Right lobe of liver (tissue), 6 donors: ENCODE data around the gene ENTPD3. TPM values are rescaled to one million over a fixed set of nuclear protein-coding genes. Genes with fewer than 3 reads are reported as not detected.

Experiments
- ATAC-seq, 4 donors: fragments of 200-7000 bp; cut with Tn5 transposase; one replicate each; pipeline ENCODE4 v1.9.1; 2020; ENCODE audit warnings: mild to moderate bottlenecking in 4 of 4, moderate library complexity in 4 of 4
- DNase-seq, 3 donors: peaks; one replicate each; pipeline ENCODE4 v3.0.0-alpha.2; 2020
- H3K27ac ChIP-seq, 3 donors: fragments of 200-600 bp; one replicate each; pipeline ENCODE4 v1.8.0; 2022
- H3K27me3 ChIP-seq, 2 donors: fragments of 200-600 bp; one replicate each; pipeline ENCODE4 v1.8.0; 2022
- H3K36me3 ChIP-seq, 4 donors: fragments of 200-600 bp; sonication (generic) in 1 of 4; one replicate each; pipeline versions ENCODE4 v1.5.1 to v1.8.0; 2017 to 2022; ENCODE audit warnings: control low read depth in 1 of 4
- H3K4me1 ChIP-seq, 4 donors: fragments of 200-600 bp; sonication (generic) in 1 of 4; one replicate each; pipeline versions ENCODE4 v1.5.1 to v1.8.0; 2017 to 2022; ENCODE audit warnings: control low read depth in 1 of 4
- H3K4me3 ChIP-seq, 3 donors: fragments of 200-600 bp; one replicate each; pipeline ENCODE4 v1.8.0; 2022
- H3K9me3 ChIP-seq, 4 donors: fragments of 200-600 bp; sonication (generic) in 1 of 4; one replicate each; pipeline versions ENCODE4 v1.5.1 to v1.8.0; 2017 to 2022; ENCODE audit warnings: control low read depth in 1 of 4
- CTCF ChIP-seq, 4 donors: fragments of 200-600 bp in 3 of 4; fragments of 450-650 bp in 1 of 4; IDR thresholded peaks; one replicate each; pipeline versions ENCODE4 v1.5.1 to v1.8.0; 2016 to 2022; ENCODE audit warnings: antibody characterized with exemption in 4 of 4, mild to moderate bottlenecking in 2 of 4
- POLR2A ChIP-seq: fragments of 450-650 bp; IDR thresholded peaks from one replicate; pipeline ENCODE4 v1.6.1; 2017; ENCODE audit warnings: antibody characterized with exemption, mild to moderate bottlenecking
- WGBS: methylation state at CpG from one replicate; pipeline ENCODE4 v1.1.6; 2018; ENCODE audit warnings: low coverage, low lambda C conversion rate; ENCODE audit not compliant: insufficient coverage; ENCODE audit errors: missing lambda C conversion rate; 5-methylcytosine and 5-hydroxymethylcytosine counted together
- intact Hi-C, 2 donors: fragments of 100-400 bp; cut with DNase I; formaldehyde crosslinking; loops; one replicate each; pipeline versions ENCODE4 v1.11.2 to v1.14.1; 2022
- total RNA-seq, 6 experiments: library from RNA; depleted of rRNA in 2 of 6; stranded (reverse); fragments of >200 nt in 2 of 6; fragmentation: NEBNext Ultra II Directional in 3 of 6; extraction: Animal tissue kit (Norgen Biotek cat#: 25700) in 3 of 6; gene quantifications; one replicate each; pipeline versions ENCODE4 v1.1.0 to v1.2.4, GENCODE V29; 2016 to 2023
- donor health status: DM: no; HTN: yes; CAD: no.
- donor health status: DM: no; HTN: no; CAD: no.
- donor health status: DM: no; HTN: no; CAD: no.
- donor health status: DM: no; HTN: yes; CAD: no.
- donor health status: DM: no; HTN: yes; CAD: no.

ENTPD3 gene
- total RNA-seq, 6 experiments from 2014 or later: not detected

GRCh38 chr3:40465111-40465407 lies 78.1 kb downstream of the ENTPD3 start:
- WGBS: 77% methylated on average over 4 of the region's 4 CpGs
- TF ChIP-seq CTCF (IDR thresholded peaks at IDR 0.05): no peak
- no peak for TF ChIP-seq POLR2A
- intact Hi-C loops: no loop called here

GRCh38 chr3:40465456-40465855 lies 78.5 kb downstream of the ENTPD3 start:
- TF ChIP-seq CTCF (IDR thresholded peaks at IDR 0.05) (no peak), POLR2A (no peak)
- Histone ChIP-seq H3K4me3 (no peak overlapping the region), H3K27me3 (no peaks in the 10 kb centered on the region), H3K9me3 (no peaks in the 10 kb centered on the region), H3K27ac (no peak overlapping the region), H3K4me1 (peaks cover 0 to 3% (median 0%) of the 10 kb centered on the region in 4 donors), H3K36me3 (peaks cover 12 to 42% (median 31%) of the 10 kb centered on the region in 4 donors)
- intact Hi-C loops: no loop called here
- DNase-seq: no peak
- WGBS: 72% methylated on average over 2 of the region's 2 CpGs
- ATAC-seq: no peak

More at GRCh38 chr3:40465111-40465407, 78.1 kb downstream of the ENTPD3 start:
- peaks cover 0 to 3% (median 0%) of the 10 kb centered on the region in 4 donors for H3K4me1 ChIP-seq
- ATAC-seq (no peak), DNase-seq (no peak)
- no peak overlapping the region for H3K4me3 ChIP-seq
- peaks cover 12 to 46% (median 32%) of the 10 kb centered on the region in 4 donors for H3K36me3 ChIP-seq
- H3K27ac ChIP-seq: no peak overlapping the region
- no peaks in the 10 kb centered on the region for H3K9me3 ChIP-seq
- no peaks in the 10 kb centered on the region for H3K27me3 ChIP-seq

- ATAC-seq: peak; percentile 95 to 98 (median 96)
- Histone ChIP-seq H3K36me3 (peaks cover 4 to 17% (median 12%) of the 10 kb centered on the region in 4 donors), H3K4me3 (no peak overlapping the region), H3K27me3 (no peaks in the 10 kb centered on the region), H3K4me1 (peaks cover 0 to 3% (median 0%) of the 10 kb centered on the region in 4 donors), H3K9me3 (no peaks in the 10 kb centered on the region), H3K27ac (peak overlapping the region in 2 of 3 donors; percentile 9 to 27)
- TF ChIP-seq CTCF (IDR thresholded peaks at IDR 0.05): no peak
- TF ChIP-seq POLR2A: no peak
- WGBS: 36% methylated on average over 4 of the region's 4 CpGs
- DNase-seq: no peak
- intact Hi-C loops: no loop called here
Observed at GRCh38 chr3:40468018-40468417, 81.0 kb downstream of the ENTPD3 start.

GRCh38 chr3:40470701-40471100 lies 83.7 kb downstream of the ENTPD3 start:
- intact Hi-C loops: no loop called here
- Histone ChIP-seq H3K4me3 (no peak overlapping the region), H3K4me1 (peaks cover 0 to 3% (median 0%) of the 10 kb centered on the region in 4 donors), H3K36me3 (no peaks in the 10 kb centered on the region), H3K27me3 (no peaks in the 10 kb centered on the region), H3K9me3 (no peaks in the 10 kb centered on the region), H3K27ac (no peak overlapping the region)
- 82% methylated on average over 4 of the region's 4 CpGs for WGBS
- TF ChIP-seq CTCF (IDR thresholded peaks at IDR 0.05): no peak
- TF ChIP-seq POLR2A: no peak
- no peak for ATAC-seq
- no peak for DNase-seq
